Activated CD8-positive, alpha-beta memory T cell treated with anti-CD3 and anti-CD28 coated beads, Interleukin-2, amount 50 U/mL, for 24 hours (primary cell): Measurements from ENCODE around the gene TTLL11.
"Not testable (repeated sequence)": the region's sequence is repeated elsewhere in the genome, so short reads cannot be mapped to it uniquely, and the experiment has no call there.

ENCODE experiments used
- DNase-seq: peaks from one replicate; pipeline ENCODE4 v3.0.0-alpha.2; 2020; ENCODE audit errors: extremely low read depth

Gene TTLL11

GRCh38 chr9:121814594-121814993, 278.5 kb downstream of the TTLL11 start:
- no peak for DNase-seq

GRCh38 chr9:121813519-121814210, 279.4 kb downstream of the TTLL11 start:
- no peak for DNase-seq

GRCh38 chr9:121812159-121812735, 280.9 kb downstream of the TTLL11 start:
- no peak for DNase-seq

GRCh38 chr9:121811751-121812150, 281.4 kb downstream of the TTLL11 start:
- no peak for DNase-seq

GRCh38 chr9:121811140-121811539, 282.0 kb downstream of the TTLL11 start:
- no peak for DNase-seq

GRCh38 chr9:121810489-121810888, 282.6 kb downstream of the TTLL11 start:
- no peak for DNase-seq

GRCh38 chr9:121809356-121810050, 283.6 kb downstream of the TTLL11 start:
- no peak for DNase-seq

GRCh38 chr9:121808781-121809180, 284.3 kb downstream of the TTLL11 start:
- DNase-seq = no peak

- no peak for DNase-seq
Measured at GRCh38 chr9:121807823-121808278, 285.3 kb downstream of the TTLL11 start.

GRCh38 chr9:121807069-121807822, 285.9 kb downstream of the TTLL11 start:
- DNase-seq = no peak

GRCh38 chr9:121802753-121803152, 290.4 kb downstream of the TTLL11 start:
- no peak for DNase-seq

- DNase-seq = no peak
Measured at GRCh38 chr9:121801579-121801978, 291.5 kb downstream of the TTLL11 start.

- no peak for DNase-seq
Measured at GRCh38 chr9:121800376-121800775, 292.7 kb downstream of the TTLL11 start.

GRCh38 chr9:121798941-121799340, 294.2 kb downstream of the TTLL11 start:
- no peak for DNase-seq

GRCh38 chr9:121797081-121797480, 296.0 kb downstream of the TTLL11 start:
- DNase-seq = no peak

GRCh38 chr9:121794334-121794733, 298.8 kb downstream of the TTLL11 start:
- not testable (repeated sequence) for DNase-seq

GRCh38 chr9:121792476-121792875, 300.6 kb downstream of the TTLL11 start:
- DNase-seq = not testable (repeated sequence)

GRCh38 chr9:121790841-121791240, 302.3 kb downstream of the TTLL11 start:
- no peak for DNase-seq

- DNase-seq = no peak
Measured at GRCh38 chr9:121788686-121789366, 304.3 kb downstream of the TTLL11 start.

- DNase-seq = no peak
Measured at GRCh38 chr9:121786998-121787422, 306.1 kb downstream of the TTLL11 start.

GRCh38 chr9:121786543-121786948, 306.6 kb downstream of the TTLL11 start:
- DNase-seq = no peak
